Activated T-cell treated with anti-CD3 and anti-CD28 coated beads, Interleukin-2, amount 50 U/mL, for 24 hours (primary cell): ENCODE data around the gene RSPH1.

Source experiments
- DNase-seq: peaks from one replicate; pipeline ENCODE4 v3.0.0-alpha.2; 2020
- H3K27ac Mint-ChIP-seq: 2 replicates; pipeline ENCODE4 v1.8.0; 2020; ENCODE audit warnings: mild to moderate bottlenecking, mixed read lengths
- H3K27me3 Mint-ChIP-seq: 2 replicates; pipeline ENCODE4 v1.8.0; 2020; ENCODE audit warnings: mixed read lengths
- H3K36me3 Mint-ChIP-seq: 2 replicates; pipeline ENCODE4 v1.8.0; 2020; ENCODE audit warnings: low read depth, mixed read lengths
- H3K4me1 Mint-ChIP-seq: 2 replicates; pipeline ENCODE4 v1.8.0; 2020; ENCODE audit warnings: low read depth, mixed read lengths
- H3K4me3 Mint-ChIP-seq: 2 replicates; pipeline ENCODE4 v1.8.0; 2020; ENCODE audit warnings: mild to moderate bottlenecking, moderate library complexity, mixed read lengths
- H3K9me3 Mint-ChIP-seq: 2 replicates; pipeline ENCODE4 v1.8.0; 2020; ENCODE audit warnings: mixed read lengths

RSPH1 gene

GRCh38 chr21:42536601-42537000, 40.6 kb upstream of the RSPH1 start:
- Mint-ChIP-seq H3K27ac (no peak overlapping the region), H3K4me3 (no peak overlapping the region), H3K27me3 (no peaks in the 10 kb centered on the region), H3K9me3 (no peaks in the 10 kb centered on the region), H3K36me3 (peaks cover 71% of the 10 kb centered on the region), H3K4me1 (peaks cover 20% of the 10 kb centered on the region)
- DNase-seq = no peak

- no peak for DNase-seq
- H3K36me3 Mint-ChIP-seq = peaks cover 68% of the 10 kb centered on the region
- no peaks in the 10 kb centered on the region for H3K9me3 Mint-ChIP-seq
- no peak overlapping the region for H3K4me3 Mint-ChIP-seq
- H3K4me1 Mint-ChIP-seq = peaks cover 20% of the 10 kb centered on the region
- H3K27ac Mint-ChIP-seq = no peak overlapping the region
- H3K27me3 Mint-ChIP-seq = no peaks in the 10 kb centered on the region
Observed at GRCh38 chr21:42535602-42536171, 39.7 kb upstream of the RSPH1 start.

- DNase-seq = no peak
- peaks cover 61% of the 10 kb centered on the region for H3K36me3 Mint-ChIP-seq
- peak overlapping the region; percentile 52 for H3K4me3 Mint-ChIP-seq
- no peaks in the 10 kb centered on the region for H3K27me3 Mint-ChIP-seq
- H3K9me3 Mint-ChIP-seq = no peaks in the 10 kb centered on the region
- peak overlapping the region; percentile 79 for H3K27ac Mint-ChIP-seq
- H3K4me1 Mint-ChIP-seq = peaks cover 30% of the 10 kb centered on the region
Observed at GRCh38 chr21:42534421-42535378, 38.7 kb upstream of the RSPH1 start.

- no peak for DNase-seq
- peaks cover 56% of the 10 kb centered on the region for H3K36me3 Mint-ChIP-seq
- H3K4me3 Mint-ChIP-seq = peak overlapping the region; percentile 52
- H3K4me1 Mint-ChIP-seq = peaks cover 36% of the 10 kb centered on the region
- H3K27me3 Mint-ChIP-seq = no peaks in the 10 kb centered on the region
- H3K9me3 Mint-ChIP-seq = no peaks in the 10 kb centered on the region
- peak overlapping the region; percentile 79 for H3K27ac Mint-ChIP-seq
Observed at GRCh38 chr21:42533963-42534355, 37.9 kb upstream of the RSPH1 start.

GRCh38 chr21:42533306-42533962, 37.4 kb upstream of the RSPH1 start:
- Mint-ChIP-seq H3K27me3 (no peaks in the 10 kb centered on the region), H3K9me3 (no peaks in the 10 kb centered on the region), H3K27ac (peak overlapping the region; percentile 79), H3K4me1 (peaks cover 40% of the 10 kb centered on the region), H3K4me3 (no peak overlapping the region), H3K36me3 (peaks cover 55% of the 10 kb centered on the region)
- DNase-seq = no peak

GRCh38 chr21:42532466-42533181, 36.6 kb upstream of the RSPH1 start:
- no peaks in the 10 kb centered on the region for H3K9me3 Mint-ChIP-seq
- no peak overlapping the region for H3K4me3 Mint-ChIP-seq
- peaks cover 48% of the 10 kb centered on the region for H3K4me1 Mint-ChIP-seq
- no peak overlapping the region for H3K27ac Mint-ChIP-seq
- H3K27me3 Mint-ChIP-seq = no peaks in the 10 kb centered on the region
- DNase-seq = no peak
- H3K36me3 Mint-ChIP-seq = peaks cover 49% of the 10 kb centered on the region

GRCh38 chr21:42531771-42532170, 35.7 kb upstream of the RSPH1 start:
- peaks cover 54% of the 10 kb centered on the region for H3K4me1 Mint-ChIP-seq
- H3K27ac Mint-ChIP-seq = no peak overlapping the region
- H3K4me3 Mint-ChIP-seq = no peak overlapping the region
- no peaks in the 10 kb centered on the region for H3K9me3 Mint-ChIP-seq
- no peaks in the 10 kb centered on the region for H3K27me3 Mint-ChIP-seq
- H3K36me3 Mint-ChIP-seq = peaks cover 49% of the 10 kb centered on the region
- no peak for DNase-seq

GRCh38 chr21:42530167-42530518, 34.1 kb upstream of the RSPH1 start:
- H3K36me3 Mint-ChIP-seq = peaks cover 49% of the 10 kb centered on the region
- no peaks in the 10 kb centered on the region for H3K9me3 Mint-ChIP-seq
- H3K4me1 Mint-ChIP-seq = peaks cover 68% of the 10 kb centered on the region
- H3K27me3 Mint-ChIP-seq = no peaks in the 10 kb centered on the region
- no peak overlapping the region for H3K4me3 Mint-ChIP-seq
- DNase-seq = no peak
- no peak overlapping the region for H3K27ac Mint-ChIP-seq

GRCh38 chr21:42527489-42528158, 31.6 kb upstream of the RSPH1 start:
- H3K27ac Mint-ChIP-seq = peak overlapping the region; percentile 93
- H3K27me3 Mint-ChIP-seq = no peaks in the 10 kb centered on the region
- peak; percentile 68 for DNase-seq
- no peaks in the 10 kb centered on the region for H3K9me3 Mint-ChIP-seq
- peaks cover 57% of the 10 kb centered on the region for H3K36me3 Mint-ChIP-seq
- peaks cover 70% of the 10 kb centered on the region for H3K4me1 Mint-ChIP-seq
- peak overlapping the region; percentile 60 for H3K4me3 Mint-ChIP-seq

- Mint-ChIP-seq H3K4me3 (peak overlapping the region; percentile 60), H3K4me1 (peaks cover 70% of the 10 kb centered on the region), H3K9me3 (no peaks in the 10 kb centered on the region), H3K27ac (peak overlapping the region; percentile 93), H3K27me3 (no peaks in the 10 kb centered on the region), H3K36me3 (peaks cover 59% of the 10 kb centered on the region)
- DNase-seq = no peak
Observed at GRCh38 chr21:42527127-42527488, 31.1 kb upstream of the RSPH1 start.

GRCh38 chr21:42526379-42526727, 30.3 kb upstream of the RSPH1 start:
- no peak overlapping the region for H3K27ac Mint-ChIP-seq
- peaks cover 68% of the 10 kb centered on the region for H3K4me1 Mint-ChIP-seq
- no peaks in the 10 kb centered on the region for H3K27me3 Mint-ChIP-seq
- H3K36me3 Mint-ChIP-seq = peaks cover 62% of the 10 kb centered on the region
- H3K9me3 Mint-ChIP-seq = no peaks in the 10 kb centered on the region
- no peak overlapping the region for H3K4me3 Mint-ChIP-seq
- no peak for DNase-seq

- H3K4me3 Mint-ChIP-seq = no peak overlapping the region
- no peak for DNase-seq
- no peaks in the 10 kb centered on the region for H3K27me3 Mint-ChIP-seq
- H3K9me3 Mint-ChIP-seq = no peaks in the 10 kb centered on the region
- no peak overlapping the region for H3K27ac Mint-ChIP-seq
- H3K36me3 Mint-ChIP-seq = peaks cover 65% of the 10 kb centered on the region
- H3K4me1 Mint-ChIP-seq = peaks cover 68% of the 10 kb centered on the region
Observed at GRCh38 chr21:42525676-42526378, 29.8 kb upstream of the RSPH1 start.

GRCh38 chr21:42525029-42525581, 29.1 kb upstream of the RSPH1 start:
- DNase-seq = no peak
- Mint-ChIP-seq H3K36me3 (peaks cover 70% of the 10 kb centered on the region), H3K27me3 (no peaks in the 10 kb centered on the region), H3K4me1 (peaks cover 62% of the 10 kb centered on the region), H3K9me3 (no peaks in the 10 kb centered on the region), H3K27ac (peak overlapping the region; percentile 41), H3K4me3 (peak overlapping the region; percentile 28)
